HCT116 (cell line): ENCODE data around the gene GOLGA6L9. TPM values are rescaled to one million over a fixed set of nuclear protein-coding genes. Genes with fewer than 3 reads are reported as not detected.
A peak's percentile ranks its signal among the peaks of the same experiment; 100 is the strongest.
"Not testable (repeated sequence)": the region's sequence is repeated elsewhere in the genome, so short reads cannot be mapped to it uniquely, and the experiment has no call there.

Source experiments
- ATAC-seq: fragments of 200-7000 bp; cut with Tn5 transposase; 2 replicates; pipeline ENCODE4 v1.9.1; 2020; ENCODE audit warnings: mild to moderate bottlenecking, moderate library complexity
- BruUV-seq: library from RNA; stranded (reverse); fragments of 400-500 nt; replicated peaks from 2 replicates; lab custom pipeline; 2021; lab: Mats Ljungman, UMichigan
- CTCF ChIA-PET: fragments of 300-600 bp; sonication (Branson Sonifier 250); formaldehyde crosslinking; loops from one replicate; lab custom pipeline; 2021; ENCODE audit warnings: antibody characterized with exemption; lab: Charles Lee
- POLR2A ChIA-PET: fragments of 300-600, 350-600 bp; sonication (Branson Sonifier 250); formaldehyde crosslinking; loops from one replicate; lab custom pipeline; 2021; ENCODE audit warnings: antibody characterized with exemption; lab: Charles Lee
- RAD21 ChIA-PET, 2 experiments: fragments of 300-600 bp; sonication (Branson Sonifier 250); formaldehyde crosslinking; loops; one replicate each; lab custom pipeline; 2023; ENCODE audit warnings: low total read pairs in 2 of 2; ENCODE audit not compliant: uncharacterized antibody in 2 of 2, unreplicated experiment in 2 of 2, low non-redundant PET in 1 of 2; lab: Charles Lee
- DNase-seq: peaks from one replicate; pipeline ENCODE4 v3.0.0-alpha.2; 2010; ENCODE audit warnings: low read depth, low spot score
- H2AFZ ChIP-seq: fragments of 200-600 bp; shearing (Covaris generic), sonication (generic); 2 replicates; pipeline ENCODE4 v1.6.1; 2017; ENCODE audit warnings: low read depth, mixed run types, mixed read lengths, antibody characterized with exemption, low read length; ENCODE audit not compliant: poor library complexity, severe bottlenecking
- H3K27ac ChIP-seq: 2 replicates; pipeline ENCODE4 v1.5.1; 2012; ENCODE audit warnings: low read depth, low read length
- H3K27me3 ChIP-seq: fragments of 200-600 bp; sonication (generic); 2 replicates; pipeline ENCODE4 v1.6.1; 2016; ENCODE audit warnings: mixed run types, low read length, mixed read lengths; ENCODE audit not compliant: insufficient read depth
- H3K36me3 ChIP-seq, 2 experiments: fragments of 200-500 bp in 1 of 2; fragments of 200-600 bp in 1 of 2; sonication (Bioruptor generic) in 1 of 2; sonication (generic) in 1 of 2; 2 replicates each; pipeline versions ENCODE4 v1.5.1 to v1.6.1; 2014 to 2016; ENCODE audit warnings: low read length in 2 of 2, inconsistent platforms in 1 of 2, mixed read lengths in 1 of 2, mixed run types in 1 of 2; ENCODE audit not compliant: insufficient read depth in 2 of 2, control insufficient read depth in 1 of 2
- H3K4me1 ChIP-seq, 2 experiments: fragments of 200-600 bp in 1 of 2; sonication (generic) in 1 of 2; 2 replicates each; pipeline versions ENCODE4 v1.5.1 to v1.6.1; 2012 to 2017; ENCODE audit warnings: low read length in 2 of 2, inconsistent platforms in 1 of 2, mild to moderate bottlenecking in 1 of 2, mixed read lengths in 1 of 2, mixed run types in 1 of 2, moderate library complexity in 1 of 2; ENCODE audit not compliant: insufficient read depth in 2 of 2, control insufficient read depth in 1 of 2
- H3K4me2 ChIP-seq: fragments of 200-600 bp; sonication (generic); 2 replicates; pipeline ENCODE4 v1.6.1; 2017; ENCODE audit warnings: mixed run types, low read length, mixed read lengths
- H3K4me3 ChIP-seq, 2 experiments: fragments of 200-600 bp in 1 of 2; sonication (generic) in 1 of 2; replicated peaks in 1 of 2; 2 replicates each; pipeline ENCODE4 v1.5.1; 2011 to 2016; ENCODE audit warnings: low read length in 2 of 2, control low read depth in 1 of 2, low read depth in 1 of 2, mild to moderate bottlenecking in 1 of 2, mixed read lengths in 1 of 2, mixed run types in 1 of 2
- H3K79me2 ChIP-seq: fragments of 200-600 bp; sonication (generic); 2 replicates; pipeline ENCODE4 v1.6.1; 2017; ENCODE audit warnings: mild to moderate bottlenecking, mixed run types, low read length, moderate library complexity, mixed read lengths; ENCODE audit not compliant: insufficient read depth
- H3K9ac ChIP-seq: fragments of 200-600 bp; sonication (generic); 2 replicates; pipeline ENCODE4 v1.6.1; 2016; ENCODE audit warnings: low read length, mixed read lengths
- H3K9me2 ChIP-seq: fragments of 200-600 bp; sonication (generic), shearing (Covaris generic); 2 replicates; pipeline ENCODE4 v1.6.1; 2017; ENCODE audit warnings: mixed run types, mild to moderate bottlenecking, moderate library complexity; ENCODE audit not compliant: insufficient read depth
- H3K9me3 ChIP-seq, 2 experiments: fragments of 200-500 bp in 1 of 2; fragments of 200-600 bp in 1 of 2; sonication (Bioruptor generic) in 1 of 2; sonication (generic) in 1 of 2; 2 replicates each; pipeline ENCODE4 v1.6.1; 2014 to 2017; ENCODE audit warnings: low read length in 2 of 2, mixed read lengths in 2 of 2, inconsistent platforms in 1 of 2, low read depth in 1 of 2, mild to moderate bottlenecking in 1 of 2, mixed run types in 1 of 2, moderate library complexity in 1 of 2; ENCODE audit not compliant: control insufficient read depth in 1 of 2, insufficient read depth in 1 of 2
- H4K20me1 ChIP-seq: fragments of 200-600 bp; sonication (generic), shearing (Covaris generic); 2 replicates; pipeline ENCODE4 v1.6.1; 2017; ENCODE audit warnings: mixed run types, mild to moderate bottlenecking, moderate library complexity; ENCODE audit not compliant: insufficient read depth
- intact Hi-C: fragments of 100-400 bp; cut with micrococcal nuclease; formaldehyde crosslinking; loops from 2 replicates; pipeline ENCODE4 v1.10.0; 2022
- total RNA-seq: library from RNA; stranded (reverse); gene quantifications from one replicate; pipeline ENCODE4 v1.2.1, GENCODE V29; 2021; ENCODE audit not compliant: unreplicated experiment

Gene GOLGA6L9
- total RNA-seq, 1 experiment from 2014 or later, result 4.3 TPM

DNA sequence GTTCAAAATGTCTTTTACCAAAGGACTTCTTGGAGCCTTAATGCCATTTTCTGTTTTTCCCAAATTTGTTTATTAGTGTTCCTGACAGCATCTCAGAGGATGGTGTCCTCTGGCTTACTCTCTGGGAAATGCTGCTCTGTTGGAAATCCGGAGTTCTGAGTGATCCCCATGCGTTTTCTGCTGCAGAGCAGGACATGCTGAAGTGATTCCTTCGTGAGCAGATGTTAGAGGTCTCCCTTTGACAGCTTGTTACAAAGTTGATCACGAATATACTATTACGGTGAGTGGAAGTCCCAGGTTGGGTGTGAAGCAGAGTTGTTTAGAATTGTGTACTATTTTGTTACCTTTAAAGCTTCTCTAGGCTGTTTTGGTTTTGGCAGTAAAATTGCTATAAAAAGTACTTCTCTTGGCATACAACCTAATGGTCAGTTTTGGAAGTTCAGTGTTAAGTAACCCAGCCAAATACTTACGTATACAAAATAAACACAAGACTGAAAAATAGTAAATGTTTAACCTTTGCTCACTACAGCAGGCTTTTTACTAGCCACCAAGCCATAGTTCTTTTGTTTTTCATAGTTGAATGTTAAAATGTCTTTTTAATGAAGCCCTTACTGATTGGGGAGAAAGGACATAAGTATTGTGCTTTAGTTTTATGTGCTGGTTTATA, 15.0 kb upstream of the GOLGA6L9 start:
- BruUV-seq, H3K4me2 ChIP-seq, H3K4me1 ChIP-seq, H2AFZ ChIP-seq, H3K9me2 ChIP-seq, H4K20me1 ChIP-seq, ATAC-seq, H3K27me3 ChIP-seq, RAD21 ChIA-PET, H3K36me3 ChIP-seq, H3K4me3 ChIP-seq, intact Hi-C loops, H3K9me3 ChIP-seq, CTCF ChIA-PET, H3K79me2 ChIP-seq, H3K9ac ChIP-seq, POLR2A ChIA-PET, H3K27ac ChIP-seq, DNase-seq: not testable (repeated sequence)

DNA sequence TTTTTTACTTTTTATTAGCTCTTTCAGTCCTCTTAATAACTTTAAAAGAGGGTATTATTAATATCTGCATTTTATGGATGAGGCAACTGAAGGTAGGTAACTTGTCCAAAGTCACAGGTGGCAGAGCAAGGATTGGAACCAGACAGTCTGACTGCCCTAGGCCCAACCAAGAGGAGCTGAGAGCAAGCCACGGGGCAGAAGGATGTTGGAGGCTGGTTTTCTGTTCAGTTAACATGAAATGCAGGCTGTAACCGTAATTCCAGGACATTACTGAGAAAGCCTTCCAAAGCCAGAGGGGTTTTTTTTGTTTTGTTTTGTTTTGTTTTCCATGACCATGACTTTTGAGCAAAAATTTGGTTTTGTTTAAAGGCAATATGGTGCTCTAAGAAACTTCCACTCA, 9.1 kb upstream of the GOLGA6L9 start:
- H3K27ac ChIP-seq, H4K20me1 ChIP-seq, H3K9me2 ChIP-seq, H3K4me3 ChIP-seq, RAD21 ChIA-PET, H3K79me2 ChIP-seq, H2AFZ ChIP-seq, CTCF ChIA-PET, DNase-seq, H3K27me3 ChIP-seq, H3K4me1 ChIP-seq, H3K9me3 ChIP-seq, H3K9ac ChIP-seq, intact Hi-C loops, H3K36me3 ChIP-seq, H3K4me2 ChIP-seq, POLR2A ChIA-PET, BruUV-seq: not testable (repeated sequence)
- ATAC-seq, result peak; percentile 47

DNA sequence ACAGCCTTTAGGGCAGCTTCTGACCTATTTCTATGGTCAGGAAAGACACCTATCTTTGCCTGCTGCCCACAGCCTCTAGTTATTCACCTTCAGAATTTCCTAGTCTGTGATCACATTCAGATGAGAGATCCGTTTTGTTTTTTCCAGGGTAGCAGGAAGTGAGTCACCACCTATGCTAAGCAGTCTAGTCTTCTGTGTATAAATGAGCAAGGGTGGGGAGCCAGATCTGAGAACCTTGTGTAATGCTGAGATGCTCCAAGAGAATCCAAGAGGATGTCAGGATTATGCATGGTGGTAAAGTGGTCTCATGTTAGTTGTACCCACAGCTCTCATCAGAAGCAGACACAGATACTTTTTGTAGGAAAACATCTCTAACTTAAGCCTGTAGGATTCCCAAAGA, 8.7 kb upstream of the GOLGA6L9 start:
- H3K9me3 ChIP-seq, H3K36me3 ChIP-seq, DNase-seq, H3K4me2 ChIP-seq, H3K9ac ChIP-seq, H3K4me1 ChIP-seq, H3K27me3 ChIP-seq, POLR2A ChIA-PET, H3K9me2 ChIP-seq, BruUV-seq, H2AFZ ChIP-seq, CTCF ChIA-PET, H3K27ac ChIP-seq, RAD21 ChIA-PET, intact Hi-C loops, H3K4me3 ChIP-seq, H3K79me2 ChIP-seq, H4K20me1 ChIP-seq: not testable (repeated sequence)
- peak; percentile 78 for ATAC-seq

DNA sequence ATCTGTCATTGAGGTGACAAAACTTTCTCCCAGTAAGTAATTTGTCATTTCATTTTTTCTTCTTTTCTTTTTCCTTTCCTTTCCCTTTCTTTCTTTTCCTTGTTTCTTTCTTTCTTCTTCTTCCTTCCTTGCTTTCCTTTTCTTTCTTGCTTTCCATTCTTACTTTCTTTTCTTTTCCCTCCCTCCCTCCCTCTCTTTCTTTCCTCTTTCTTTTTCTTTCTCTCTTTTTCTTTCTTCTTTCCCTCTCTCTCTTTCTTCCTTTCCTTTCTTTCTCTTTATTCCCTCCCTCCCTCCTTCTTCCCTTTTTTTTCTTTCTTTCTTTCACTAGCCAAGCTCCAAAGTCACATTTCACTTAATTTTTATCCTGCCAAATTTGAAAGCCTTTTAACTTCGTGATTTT, 2.5 kb upstream of the GOLGA6L9 start:
- H3K27me3 ChIP-seq, BruUV-seq, DNase-seq, POLR2A ChIA-PET, H4K20me1 ChIP-seq, H3K4me1 ChIP-seq, H3K4me2 ChIP-seq, H3K9ac ChIP-seq, H3K27ac ChIP-seq, H3K36me3 ChIP-seq, H3K9me2 ChIP-seq, CTCF ChIA-PET, H3K79me2 ChIP-seq, H2AFZ ChIP-seq, ATAC-seq, H3K9me3 ChIP-seq, intact Hi-C loops, H3K4me3 ChIP-seq, RAD21 ChIA-PET: not testable (repeated sequence)
